ENCODE results near the gene CABLES1.
"Not testable (repeated sequence)": the region's sequence is repeated elsewhere in the genome, so short reads cannot be mapped to it uniquely, and the experiment has no call there.

- not testable (repeated sequence) for TF ChIP-seq CTCF (optimal IDR thresholded peaks at IDR 0.05 in 1 of 3, IDR thresholded peaks at IDR 0.05 in 1 of 3, conservative IDR thresholded peaks at IDR 0.05 in 1 of 3; ENCODE audit: extremely low read depth in 1 of 3, insufficient read depth in 2 of 3, low read length in 3 of 3); EZH2 (IDR thresholded peaks at IDR 0.05; ENCODE audit: low read length)
Measured at GRCh38 chr18:23097016-23097415, 38.3 kb upstream of the CABLES1 start.

All from keratinocyte (primary cell).